Peyer's patch (tissue), 4 donors: ENCODE measurements around the gene SPRN. TPM values are rescaled to one million over a fixed set of nuclear protein-coding genes. Genes with fewer than 3 reads are reported as not detected.

Experiments used
- DNase-seq, 3 donors: peaks; one replicate each; pipeline ENCODE4 v3.0.0-alpha.2; 2017 to 2019
- H3K27ac ChIP-seq, 4 donors: fragments of 200-600 bp; sonication (generic); one replicate each; pipeline ENCODE4 v1.5.1; 2016 to 2019
- H3K27me3 ChIP-seq, 2 donors: fragments of 200-600 bp; sonication (generic); one replicate each; pipeline ENCODE4 v1.5.1; 2019
- H3K36me3 ChIP-seq, 3 donors: fragments of 200-600 bp; sonication (generic); one replicate each; pipeline ENCODE4 v1.5.1; 2016 to 2019
- H3K4me1 ChIP-seq, 4 donors: fragments of 200-600 bp; sonication (generic); one replicate each; pipeline ENCODE4 v1.5.1; 2016 to 2019
- H3K4me3 ChIP-seq, 4 donors: fragments of 200-600 bp; sonication (generic); 1 replicate in 3 of 4; 2 replicates in 1 of 4; pipeline ENCODE4 v1.5.1; 2016 to 2019; ENCODE audit warnings: mild to moderate bottlenecking in 1 of 4
- H3K9me3 ChIP-seq, 4 donors: fragments of 200-600 bp; sonication (generic); one replicate each; pipeline ENCODE4 v1.5.1; 2016 to 2019; ENCODE audit warnings: mild to moderate bottlenecking in 1 of 4
- CTCF ChIP-seq, 6 experiments: fragments of 450-650 bp in 4 of 6; fragments of 200-600 bp in 2 of 6; sonication (generic) in 1 of 6; IDR thresholded peaks; one replicate each; pipeline ENCODE4 v1.5.1; 2017 to 2019; ENCODE audit warnings: antibody characterized with exemption in 6 of 6, mild to moderate bottlenecking in 3 of 6, moderate library complexity in 1 of 6
- POLR2A ChIP-seq, 2 donors: fragments of 450-650 bp; IDR thresholded peaks; one replicate each; pipeline ENCODE4 v1.5.1; 2017; ENCODE audit warnings: antibody characterized with exemption in 2 of 2, mild to moderate bottlenecking in 2 of 2, moderate library complexity in 2 of 2
- total RNA-seq, 4 donors: library from RNA; depleted of rRNA; stranded (reverse); fragments of >200 nt; gene quantifications; one replicate each; pipeline ENCODE4 v1.1.0, GENCODE V29; 2016

SPRN gene
- total RNA-seq, 4 donors from 2014 or later, result 0.47 TPM; not detected in 3

GRCh38 chr10:133399123-133399601, 25.3 kb downstream of the SPRN start:
- peak in 1 of 3 donors; percentile 41 for DNase-seq
- peaks cover 0 to 69% (median 0%) of the 10 kb centered on the region in 3 donors for H3K36me3 ChIP-seq
- H3K4me3 ChIP-seq, result no peak overlapping the region
- H3K4me1 ChIP-seq, result peaks cover 0 to 7% (median 3%) of the 10 kb centered on the region in 4 donors
- H3K9me3 ChIP-seq, result no peaks in the 10 kb centered on the region
- H3K27me3 ChIP-seq, result no peaks in the 10 kb centered on the region
- no peak overlapping the region for H3K27ac ChIP-seq
- TF ChIP-seq POLR2A (IDR thresholded peaks at IDR 0.05) (no peak), CTCF (IDR thresholded peaks at IDR 0.05) (no peak)

- Histone ChIP-seq H3K27me3 (no peaks in the 10 kb centered on the region), H3K36me3 (peaks cover 0 to 63% (median 0%) of the 10 kb centered on the region in 3 donors), H3K4me3 (no peak overlapping the region), H3K27ac (no peak overlapping the region), H3K9me3 (no peaks in the 10 kb centered on the region), H3K4me1 (peaks cover 0 to 7% (median 4%) of the 10 kb centered on the region in 4 donors)
- TF ChIP-seq POLR2A (IDR thresholded peaks at IDR 0.05) (no peak), CTCF (IDR thresholded peaks at IDR 0.05) (no peak)
- peak in 1 of 3 donors; percentile 30 for DNase-seq
These were observed 26.5 kb downstream of the SPRN start for GRCh38 chr10:133397938-133398337.

- DNase-seq, result peak in 1 of 3 donors; percentile 41
These were observed 28.3 kb downstream of the SPRN start for GRCh38 chr10:133396035-133396624.

GRCh38 chr10:133394801-133395221, 29.6 kb downstream of the SPRN start:
- TF ChIP-seq POLR2A (IDR thresholded peaks at IDR 0.05) (no peak), CTCF (IDR thresholded peaks at IDR 0.05) (no peak)
- Histone ChIP-seq H3K4me3 (peak overlapping the region; percentile 70 to 84 (median 74)), H3K27me3 (no peaks in the 10 kb centered on the region), H3K36me3 (peaks cover 0 to 48% (median 0%) of the 10 kb centered on the region in 3 donors), H3K27ac (peak overlapping the region; percentile 85 to 90 (median 88)), H3K4me1 (peaks cover 0 to 15% (median 9%) of the 10 kb centered on the region in 4 donors), H3K9me3 (no peaks in the 10 kb centered on the region)
- DNase-seq, result peak in 2 of 3 donors; percentile 45 to 52

More at GRCh38 chr10:133396035-133396624, 28.3 kb downstream of the SPRN start:
- Histone ChIP-seq H3K4me3 (no peak overlapping the region), H3K9me3 (no peaks in the 10 kb centered on the region), H3K27me3 (no peaks in the 10 kb centered on the region), H3K36me3 (peaks cover 0 to 53% (median 0%) of the 10 kb centered on the region in 3 donors), H3K4me1 (peaks cover 0 to 11% (median 7%) of the 10 kb centered on the region in 4 donors), H3K27ac (no peak overlapping the region)
- TF ChIP-seq POLR2A (IDR thresholded peaks at IDR 0.05) (no peak), CTCF (IDR thresholded peaks at IDR 0.05) (no peak)

GRCh38 chr10:133394064-133394663, 30.3 kb downstream of the SPRN start, which contains the start of gene MTG1:
Gene MTG1 (plus strand): TSS chr10:133394157. CDS start chr10:133394221, 64 bp downstream.
- TF ChIP-seq POLR2A (IDR thresholded peaks at IDR 0.05) (peak; percentile 71 to 72), CTCF (IDR thresholded peaks at IDR 0.05) (peak in 5 of 6 experiments; percentile 17 to 64 (median 52))
- Histone ChIP-seq H3K27ac (peak within 1 kb of the TSS; percentile 85 to 90 (median 88)), H3K36me3 (peaks cover 0 to 47% (median 0%) of the 10 kb centered on the region in 3 donors), H3K27me3 (no peaks in the 10 kb centered on the region), H3K4me1 (peaks cover 0 to 15% (median 9%) of the 10 kb centered on the region in 4 donors), H3K9me3 (no peaks in the 10 kb centered on the region), H3K4me3 (peak within 1 kb of the TSS; percentile 70 to 84 (median 74))
- DNase-seq, result peak; percentile 88 to 97 (median 96)
